HG03469 (cell line): ENCODE results near the gene LDLR.
"Not testable (repeated sequence)": the region's sequence is repeated elsewhere in the genome, so short reads cannot be mapped to it uniquely, and the experiment has no call there.

Experiments
- ATAC-seq: cut with Tn5 transposase; IDR thresholded peaks from one replicate; pipeline ENCODE4 v1.9.1; 2021; ENCODE audit warnings: mild to moderate bottlenecking, moderate library complexity, moderate number of reproducible peaks; ENCODE audit not compliant: unreplicated experiment

Gene LDLR

DNA sequence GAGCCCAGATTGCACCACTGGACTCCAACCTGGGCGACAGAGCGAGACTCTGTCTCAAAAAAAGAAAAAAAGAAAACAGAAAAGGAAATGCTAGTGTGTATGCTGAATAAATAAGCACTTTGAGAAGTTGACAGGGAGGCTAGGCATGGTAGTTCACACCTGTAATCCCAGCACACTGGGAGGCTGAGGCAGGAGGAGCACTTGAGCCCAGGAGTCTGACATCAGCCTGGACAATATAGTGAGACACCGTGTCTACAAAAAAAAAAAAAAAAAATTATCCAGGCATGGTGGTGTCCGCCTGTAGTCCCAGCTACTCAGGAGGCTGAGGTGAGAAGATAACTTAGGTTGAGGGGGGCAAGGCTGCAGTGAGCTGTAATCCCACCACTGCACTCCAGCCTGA, 19.1 kb upstream of the LDLR start:
- no peak for ATAC-seq

DNA sequence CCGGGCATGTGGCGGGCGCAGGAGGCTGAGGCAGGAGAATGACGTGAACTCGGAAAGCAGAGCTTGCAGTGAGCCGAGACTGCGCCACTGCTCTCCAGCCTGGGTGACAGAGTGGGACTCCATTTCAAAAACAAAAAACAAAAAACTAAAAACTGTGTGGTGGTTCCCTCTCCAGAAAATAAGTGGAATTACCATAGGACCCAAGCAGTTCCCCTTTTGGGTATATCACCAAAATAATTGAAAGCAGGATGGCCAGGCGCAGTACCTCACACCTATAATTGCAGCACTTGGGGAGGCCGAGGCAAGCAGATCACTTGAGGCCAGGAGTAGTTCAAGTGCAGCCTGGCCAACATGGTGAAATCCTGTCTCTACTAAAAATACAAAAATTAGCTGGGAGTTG, 15.7 kb upstream of the LDLR start:
- no peak for ATAC-seq

GRCh38 chr19:11076792-11077191, 12.5 kb upstream of the LDLR start:
- not testable (repeated sequence) for ATAC-seq

DNA sequence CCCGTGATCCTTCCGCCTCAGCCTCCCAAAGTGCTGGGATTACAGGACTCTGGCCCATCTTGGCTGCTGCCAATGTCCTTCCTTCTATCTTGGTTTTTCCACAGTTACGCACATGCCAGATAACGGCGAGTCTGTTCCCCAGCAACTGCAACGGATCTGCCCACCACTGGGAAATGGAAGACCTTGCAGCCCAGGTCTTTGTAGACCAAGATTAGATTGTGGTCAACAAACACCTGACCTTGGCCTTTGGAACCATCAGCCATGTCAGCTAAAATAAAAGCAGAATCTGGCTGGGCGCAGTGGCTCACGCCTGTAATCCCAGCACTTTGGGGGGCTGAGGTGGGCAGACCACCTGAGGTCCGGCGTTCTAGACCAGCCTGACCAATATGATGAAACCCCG, 10.4 kb upstream of the LDLR start:
- no peak for ATAC-seq

- ATAC-seq, result no peak
These were observed 9.3 kb upstream of the LDLR start for GRCh38 chr19:11079999-11080398.

- no peak for ATAC-seq
These were observed 1.3 kb upstream of the LDLR start for GRCh38 chr19:11087870-11088505.

DNA sequence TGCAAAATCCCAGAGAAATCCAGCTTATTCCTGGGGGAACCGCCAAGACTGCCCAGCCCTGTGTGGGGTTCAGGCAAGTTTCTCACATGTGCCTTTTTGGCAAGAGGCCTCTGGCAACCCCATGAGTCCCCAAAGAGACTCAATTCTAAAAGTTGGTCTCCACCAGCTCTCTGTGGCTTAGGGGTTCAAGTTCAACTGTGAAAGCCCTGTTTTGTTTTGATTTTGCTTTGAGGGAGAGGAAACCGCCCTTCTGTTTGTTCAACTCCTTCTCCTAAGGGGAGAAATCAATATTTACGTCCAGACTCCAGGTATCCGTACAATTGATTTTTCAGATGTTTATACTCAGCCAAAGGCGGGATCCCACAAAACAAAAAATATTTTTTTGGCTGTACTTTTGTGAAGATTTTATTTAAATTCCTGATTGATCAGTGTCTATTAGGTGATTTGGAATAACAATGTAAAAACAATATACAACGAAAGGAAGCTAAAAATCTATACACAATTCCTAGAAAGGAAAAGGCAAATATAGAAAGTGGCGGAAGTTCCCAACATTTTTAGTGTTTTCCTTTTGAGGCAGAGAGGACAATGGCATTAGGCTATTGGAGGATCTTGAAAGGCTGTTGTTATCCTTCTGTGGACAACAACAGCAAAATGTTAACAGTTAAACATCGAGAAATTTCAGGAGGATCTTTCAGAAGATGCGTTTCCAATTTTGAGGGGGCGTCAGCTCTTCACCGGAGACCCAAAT, 583 bp upstream of the LDLR start:
- ATAC-seq, result no peak

DNA sequence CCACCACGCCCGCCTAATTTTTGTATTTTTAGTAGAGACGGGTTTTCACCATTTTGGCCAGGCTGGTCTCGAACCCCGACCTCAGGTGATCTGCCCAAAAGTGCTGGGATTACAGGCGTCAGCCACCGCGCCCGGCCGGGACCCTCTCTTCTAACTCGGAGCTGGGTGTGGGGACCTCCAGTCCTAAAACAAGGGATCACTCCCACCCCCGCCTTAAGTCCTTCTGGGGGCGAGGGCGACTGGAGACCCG, 676 bp downstream of the LDLR start:
- ATAC-seq, result not testable (repeated sequence)

- no peak for ATAC-seq
These were observed 1.2 kb downstream of the LDLR start for GRCh38 chr19:11090264-11090996.

DNA sequence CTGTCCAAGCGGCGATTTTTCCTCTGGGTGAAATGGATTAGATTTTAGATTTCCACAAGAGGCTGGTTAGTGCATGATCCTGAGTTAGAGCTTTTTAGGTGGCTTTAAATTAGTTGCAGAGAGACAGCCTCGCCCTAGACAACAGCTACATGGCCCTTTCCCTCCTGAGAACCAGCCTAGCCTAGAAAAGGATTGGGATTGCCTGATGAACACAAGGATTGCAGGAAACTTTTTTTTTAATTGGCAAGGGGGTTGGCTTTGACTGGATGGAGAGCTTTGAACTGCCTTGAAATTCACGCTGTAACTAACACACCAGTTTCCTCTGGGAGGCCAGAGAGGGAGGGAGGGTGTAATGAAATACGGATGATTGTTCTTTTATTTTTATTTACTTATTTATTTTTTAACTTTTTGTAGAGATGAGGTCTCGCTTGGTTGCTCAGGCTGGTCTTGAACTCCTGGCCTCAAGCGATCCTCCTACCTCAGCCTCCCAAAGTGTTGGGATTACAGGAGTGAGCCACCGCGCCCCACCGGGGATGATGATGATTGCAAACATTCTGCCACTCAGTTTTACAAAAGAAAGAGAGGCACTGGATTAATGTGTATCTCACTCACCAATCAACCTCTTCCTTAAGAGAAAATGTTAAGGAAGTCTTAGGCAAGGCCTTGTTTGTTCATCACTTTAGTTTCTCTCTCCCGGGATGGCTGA, 1.9 kb downstream of the LDLR start:
- ATAC-seq, result no peak

DNA sequence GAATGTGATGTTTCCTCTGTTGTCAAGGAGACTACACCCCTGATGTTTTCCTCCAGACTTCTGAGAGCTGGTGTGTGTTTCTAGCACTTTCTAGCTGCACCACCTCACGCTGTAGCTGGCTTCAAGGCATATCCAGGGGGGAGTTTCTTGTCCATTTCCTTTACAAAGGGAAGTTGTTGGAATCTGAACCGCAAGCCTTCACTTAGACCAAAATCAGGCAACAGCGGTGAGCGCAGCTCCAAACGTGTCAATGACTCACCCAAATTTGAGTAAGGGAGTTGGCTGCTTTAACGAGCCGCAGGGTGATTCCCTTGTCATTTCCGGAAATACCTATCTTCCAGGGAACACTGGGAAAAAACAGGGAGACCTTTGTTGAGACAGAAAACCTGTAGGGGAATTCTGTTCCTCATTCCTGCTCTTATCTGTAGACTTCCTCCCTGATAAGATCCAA, 2.5 kb downstream of the LDLR start:
- ATAC-seq, result no peak

GRCh38 chr19:11092181-11092538, 2.9 kb downstream of the LDLR start:
- ATAC-seq, result no peak

DNA sequence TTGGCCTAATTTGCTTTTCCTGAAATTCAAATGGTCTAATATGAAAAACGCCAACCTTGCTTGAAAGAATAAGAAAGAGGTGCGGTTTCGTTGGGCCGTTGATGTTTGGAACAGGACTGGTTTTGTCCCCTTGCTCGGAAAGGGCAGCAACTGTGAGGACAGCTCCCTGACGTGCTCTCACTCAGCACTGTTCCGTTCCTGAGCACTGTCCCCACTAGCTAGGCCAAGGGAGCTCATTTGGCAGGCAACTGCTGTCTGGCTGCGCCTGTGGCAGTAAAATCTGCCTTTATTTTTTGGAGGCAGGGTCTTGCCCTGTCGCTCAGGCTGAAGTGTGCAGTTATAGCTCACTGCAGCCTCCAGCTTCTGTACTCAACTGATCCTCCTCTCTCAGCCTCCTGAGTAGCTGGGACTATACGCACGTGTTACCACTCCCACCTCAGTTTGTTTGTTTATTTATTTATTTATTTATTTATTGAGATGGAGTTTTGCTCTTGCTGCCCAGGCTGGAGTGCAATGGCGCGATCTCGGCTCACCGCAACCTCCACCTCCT, 4.5 kb downstream of the LDLR start:
- ATAC-seq, result no peak

- no peak for ATAC-seq
These were observed 5.2 kb downstream of the LDLR start for GRCh38 chr19:11094520-11094894.

DNA sequence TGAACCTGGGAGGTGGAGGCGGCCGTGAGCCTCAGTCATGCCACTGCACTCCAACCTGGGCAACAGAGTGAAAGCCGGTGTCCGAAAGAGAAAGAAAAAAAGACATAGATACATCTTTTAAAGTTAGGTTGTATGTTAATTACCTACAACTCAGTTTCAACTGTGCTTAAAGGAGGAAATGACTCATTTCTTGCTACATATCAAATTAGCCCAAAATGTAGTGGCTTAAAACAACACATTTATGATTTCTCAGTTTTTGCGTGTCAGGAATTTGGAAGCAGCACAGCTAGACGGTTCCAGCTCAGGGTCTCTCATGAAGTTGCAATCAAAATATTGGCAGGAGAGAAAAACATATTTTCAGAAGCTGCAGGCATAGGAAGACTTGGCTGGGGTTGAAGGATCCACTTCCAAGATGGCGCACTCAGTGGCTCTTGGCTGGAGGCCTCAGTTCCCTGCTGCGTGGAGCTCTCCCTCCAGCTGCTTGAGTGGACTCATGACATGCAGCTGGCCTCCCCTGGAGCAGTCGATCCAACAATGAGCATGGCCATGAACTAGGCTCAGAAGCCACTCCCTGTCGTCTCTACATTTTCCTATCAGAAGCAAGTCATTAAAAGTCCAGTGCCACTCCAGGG, 7.1 kb downstream of the LDLR start:
- ATAC-seq, result no peak

DNA sequence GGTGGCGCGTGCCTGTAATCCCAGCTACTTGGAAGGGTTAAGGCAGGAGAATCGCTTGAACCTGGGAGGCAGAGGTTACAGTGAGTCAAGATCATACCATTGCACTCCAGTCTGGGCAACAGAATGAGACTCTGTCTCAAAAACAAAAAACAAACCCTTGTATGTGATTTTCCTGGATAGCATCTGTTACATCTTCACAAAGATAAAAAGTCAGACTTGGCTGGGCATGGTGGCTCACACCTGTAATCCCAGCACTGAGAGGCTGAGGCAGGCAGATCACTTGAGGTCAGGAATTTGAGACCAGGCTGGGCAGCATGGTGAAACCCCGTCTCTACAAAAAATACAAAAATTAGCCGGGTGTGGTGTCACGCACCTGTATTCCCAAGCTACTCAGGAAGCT, 8.1 kb downstream of the LDLR start:
- ATAC-seq, result not testable (repeated sequence)

DNA sequence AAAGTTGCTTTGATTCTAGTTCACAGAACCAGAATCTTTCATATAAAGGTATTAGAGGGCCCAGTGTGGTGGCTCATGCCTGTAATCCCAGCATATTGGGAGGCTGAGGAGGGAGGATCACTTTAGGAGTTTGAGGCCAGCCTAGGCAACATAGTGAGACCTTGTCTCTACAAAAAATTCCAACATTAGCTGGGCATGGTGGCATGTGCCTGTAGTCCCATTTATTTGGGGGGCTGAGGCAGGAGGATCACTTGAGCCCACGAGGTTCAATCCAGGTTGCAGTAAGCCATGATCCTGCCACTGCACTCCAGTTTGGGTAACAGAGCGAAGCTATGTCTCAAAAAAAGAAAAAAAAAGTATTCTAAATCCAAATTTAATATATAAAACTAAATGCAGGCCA, 9.1 kb downstream of the LDLR start:
- ATAC-seq, result no peak

DNA sequence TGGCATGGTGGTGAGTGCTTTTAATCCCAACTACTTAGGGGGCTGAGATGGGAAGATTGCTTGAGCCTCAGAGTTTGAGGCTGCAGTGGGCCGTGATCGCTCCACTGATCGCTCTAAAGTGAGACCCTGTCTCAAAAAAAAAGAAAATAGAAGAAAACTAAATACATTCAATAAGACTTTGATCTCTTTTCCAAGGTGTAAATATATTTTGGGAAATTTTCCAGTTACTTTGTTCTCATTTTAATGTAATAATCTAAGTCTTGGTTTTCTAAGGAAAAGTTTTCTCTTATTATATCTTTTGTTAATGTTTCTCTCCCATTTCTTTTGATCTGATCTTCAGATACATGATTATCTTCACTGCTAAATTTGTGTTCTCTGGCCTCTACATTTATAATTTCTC, 9.6 kb downstream of the LDLR start:
- ATAC-seq, result no peak

DNA sequence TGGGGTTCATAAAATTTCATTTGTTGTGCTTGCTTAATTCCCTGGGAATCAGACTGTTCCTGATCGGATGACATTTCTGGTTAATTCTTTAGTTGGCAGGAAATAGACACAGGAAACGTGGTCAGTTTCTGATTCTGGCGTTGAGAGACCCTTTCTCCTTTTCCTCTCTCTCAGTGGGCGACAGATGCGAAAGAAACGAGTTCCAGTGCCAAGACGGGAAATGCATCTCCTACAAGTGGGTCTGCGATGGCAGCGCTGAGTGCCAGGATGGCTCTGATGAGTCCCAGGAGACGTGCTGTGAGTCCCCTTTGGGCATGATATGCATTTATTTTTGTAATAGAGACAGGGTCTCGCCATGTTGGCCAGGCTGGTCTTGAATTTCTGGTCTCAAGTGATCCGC, 10.8 kb downstream of the LDLR start:
- ATAC-seq, result no peak

- no peak for ATAC-seq
These were observed 11.8 kb downstream of the LDLR start for GRCh38 chr19:11101057-11101456.

- no peak for ATAC-seq
These were observed 13.7 kb downstream of the LDLR start for GRCh38 chr19:11102944-11103343.
